A673 (cell line): ENCODE measurements around the gene CRB1. TPM values are rescaled to one million over a fixed set of nuclear protein-coding genes. Genes with fewer than 3 reads are reported as not detected.

Source experiments
- BruUV-seq: library from RNA; stranded (reverse); fragments of 400-500 nt; replicated peaks from 2 replicates; lab custom pipeline; 2021; lab: Mats Ljungman, UMichigan
- CTCF ChIA-PET: fragments of 300-600 bp; sonication (Branson Sonifier 250); formaldehyde crosslinking; loops from one replicate; lab custom pipeline; 2022; ENCODE audit warnings: antibody characterized with exemption; lab: Charles Lee
- POLR2A ChIA-PET: fragments of 300-600 bp; sonication (Branson Sonifier 250); formaldehyde crosslinking; loops from one replicate; lab custom pipeline; 2022; ENCODE audit warnings: antibody characterized with exemption; ENCODE audit not compliant: low non-redundant PET; lab: Charles Lee
- DNase-seq: peaks from one replicate; pipeline ENCODE4 v3.0.0-alpha.2; 2015; ENCODE audit warnings: low spot score
- H3K27ac ChIP-seq: fragments of 200-600 bp; sonication (generic); 2 replicates; pipeline ENCODE4 v1.5.1; 2016; ENCODE audit warnings: mixed run types, low read depth, mild to moderate bottlenecking, mixed read lengths, antibody characterized with exemption, low read length; ENCODE audit not compliant: poor library complexity, severe bottlenecking
- H3K27me3 ChIP-seq: fragments of 200-600 bp; sonication (generic); replicated peaks from 2 replicates; pipeline ENCODE4 v1.6.1; 2017; ENCODE audit warnings: mixed run types, low read depth, mild to moderate bottlenecking, mixed read lengths, antibody characterized with exemption, low read length; ENCODE audit not compliant: insufficient read depth, poor library complexity
- H3K36me3 ChIP-seq: fragments of 200-600 bp; sonication (generic); 2 replicates; pipeline ENCODE4 v1.6.1; 2016; ENCODE audit warnings: mixed run types, mild to moderate bottlenecking, mixed read lengths, antibody characterized with exemption, low read length; ENCODE audit not compliant: insufficient read depth, poor library complexity, severe bottlenecking
- H3K4me1 ChIP-seq: fragments of 200-600 bp; sonication (generic); 2 replicates; pipeline ENCODE4 v1.6.1; 2017; ENCODE audit warnings: mixed run types, mild to moderate bottlenecking, mixed read lengths, antibody characterized with exemption, low read length; ENCODE audit not compliant: insufficient read depth, poor library complexity, severe bottlenecking
- H3K4me3 ChIP-seq: fragments of 200-600 bp; sonication (generic); 2 replicates; pipeline ENCODE4 v1.5.1; 2016; ENCODE audit warnings: low read depth, mixed run types, mild to moderate bottlenecking, mixed read lengths, low read length; ENCODE audit not compliant: poor library complexity, severe bottlenecking
- H3K9me3 ChIP-seq: fragments of 200-600 bp; sonication (generic); 2 replicates; pipeline ENCODE4 v1.6.1; 2016; ENCODE audit warnings: mixed run types, low read depth, mild to moderate bottlenecking, mixed read lengths, antibody characterized with exemption, low read length; ENCODE audit not compliant: poor library complexity, severe bottlenecking
- CTCF ChIP-seq: fragments of 300-800, 200-600 bp; sonication (generic); conservative IDR thresholded peaks from 2 replicates; pipeline ENCODE4 v1.5.1; 2017; ENCODE audit warnings: low read depth, mild to moderate bottlenecking, antibody characterized with exemption, low read length, moderate library complexity, mixed read lengths
- EZH2 ChIP-seq: fragments of 200-600 bp; sonication (generic); IDR thresholded peaks from 2 replicates; pipeline ENCODE4 v1.6.1; 2017; ENCODE audit warnings: borderline replicate concordance, low read depth, mild to moderate bottlenecking, mixed read lengths, antibody characterized with exemption, low read length; ENCODE audit not compliant: poor library complexity, severe bottlenecking
- intact Hi-C: fragments of 100-400 bp; cut with micrococcal nuclease; formaldehyde crosslinking; loops from one replicate; pipeline ENCODE4 v1.10.0; 2022; ENCODE audit not compliant: unreplicated experiment
- total RNA-seq: library from RNA; stranded (reverse); gene quantifications from 2 replicates; pipeline ENCODE4 v1.2.3, GENCODE V29; 2021

Gene CRB1
- total RNA-seq, 1 experiment from 2014 or later, result not detected

- no peak for TF ChIP-seq CTCF
- no peak for TF ChIP-seq EZH2
- H3K9me3 ChIP-seq, result no peaks in the 10 kb centered on the region
- CTCF ChIA-PET, result no interaction called here
- no peak for DNase-seq
- H3K36me3 ChIP-seq, result no peaks in the 10 kb centered on the region
- intact Hi-C loops, result loop anchor here (5.0 to 10.0 kb wide), 2 partner anchors 59 to 113 kb away; no protein-coding TSS in a partner anchor
- no peaks in the 10 kb centered on the region for H3K4me1 ChIP-seq
- H3K4me3 ChIP-seq, result no peak overlapping the region
- no peaks in the 10 kb centered on the region for H3K27me3 ChIP-seq
- no TSS peak for BruUV-seq
- POLR2A ChIA-PET, result no interaction called here
- no peak overlapping the region for H3K27ac ChIP-seq
Observed at GRCh38 chr1:197515421-197515820, 247.4 kb downstream of the CRB1 start.

- no peak for TF ChIP-seq EZH2
- TF ChIP-seq CTCF, result peak; percentile 61
- POLR2A ChIA-PET, result no interaction called here
- no peaks in the 10 kb centered on the region for H3K4me1 ChIP-seq
- CTCF ChIA-PET, result interaction anchor here (0.6 kb wide), 1 partner anchor 1166 kb away, joined by 4 read pairs; no protein-coding TSS in a partner anchor
- H3K27ac ChIP-seq, result no peak overlapping the region
- no TSS peak for BruUV-seq
- no peaks in the 10 kb centered on the region for H3K9me3 ChIP-seq
- no peaks in the 10 kb centered on the region for H3K27me3 ChIP-seq
- peak; percentile 38 for DNase-seq
- no peak overlapping the region for H3K4me3 ChIP-seq
- intact Hi-C loops, result loop anchor here (2.0 to 10.0 kb wide), 5 partner anchors 55 to 1167 kb away; no protein-coding TSS in a partner anchor
- no peaks in the 10 kb centered on the region for H3K36me3 ChIP-seq
Observed at GRCh38 chr1:197519741-197520334, 251.8 kb downstream of the CRB1 start.

GRCh38 chr1:197521118-197521739, 253.2 kb downstream of the CRB1 start:
- TF ChIP-seq EZH2 (no peak), CTCF (peak; percentile 78)
- H3K36me3 ChIP-seq, result no peaks in the 10 kb centered on the region
- BruUV-seq, result no TSS peak

More at GRCh38 chr1:197521118-197521739, 253.2 kb downstream of the CRB1 start:
- H3K4me3 ChIP-seq, result no peak overlapping the region
- DNase-seq, result peak; percentile 68
- H3K4me1 ChIP-seq, result no peaks in the 10 kb centered on the region
- H3K27ac ChIP-seq, result no peak overlapping the region
- intact Hi-C loops, result loop anchor here (2.0 to 5.0 kb wide), 3 partner anchors 346 to 1166 kb away; no protein-coding TSS in a partner anchor
- H3K9me3 ChIP-seq, result no peaks in the 10 kb centered on the region
- CTCF ChIA-PET, result no interaction called here
- POLR2A ChIA-PET, result no interaction called here
- no peaks in the 10 kb centered on the region for H3K27me3 ChIP-seq
